IMR-90 (cell line): ENCODE measurements around the gene PRDM2. TPM values are rescaled to one million over a fixed set of nuclear protein-coding genes. Genes with fewer than 3 reads are reported as not detected.

ENCODE experiments used
- ATAC-seq: fragments of 200-7000 bp; cut with Tn5 transposase; 2 replicates; pipeline ENCODE4 v1.9.1; 2020; ENCODE audit warnings: low read depth, mild to moderate bottlenecking, moderate library complexity
- BruUV-seq: library from RNA; stranded (reverse); fragments of 400-500 nt; replicated peaks from 2 replicates; lab custom pipeline; 2021; lab: Mats Ljungman, UMichigan
- CTCF ChIA-PET: fragments of 300-600 bp; formaldehyde crosslinking; extraction: SDS; loops from one replicate; lab custom pipeline; 2021; ENCODE audit warnings: antibody characterized with exemption; lab: Yijun Ruan, JAX
- POLR2A ChIA-PET: fragments of 300-600 bp; sonication (Branson Sonifier 250); formaldehyde crosslinking; loops from one replicate; lab custom pipeline; 2022; ENCODE audit warnings: antibody characterized with exemption; ENCODE audit not compliant: unreplicated experiment; lab: Charles Lee
- DNase-seq: peaks from one replicate; pipeline ENCODE4 v3.0.0; 2013
- H2AFZ ChIP-seq: replicated peaks from 2 replicates; pipeline ENCODE3; 2013; ENCODE audit warnings: low read length, mild to moderate bottlenecking; ENCODE audit not compliant: poor library complexity
- H2AK5ac ChIP-seq: 2 replicates; pipeline ENCODE4 v1.6.1; 2013; ENCODE audit warnings: low read depth, low read length, inconsistent platforms
- H2AK9ac ChIP-seq: replicated peaks from 2 replicates; pipeline ENCODE3; 2013; ENCODE audit warnings: mild to moderate bottlenecking, low read depth, low read length, moderate library complexity; ENCODE audit not compliant: poor library complexity
- H2BK120ac ChIP-seq: 2 replicates; pipeline ENCODE4 v1.6.1; 2013; ENCODE audit warnings: low read depth, low read length, inconsistent platforms
- H2BK15ac ChIP-seq: 3 replicates; pipeline ENCODE4 v1.6.1; 2013; ENCODE audit warnings: low read depth, low read length, inconsistent platforms
- H2BK20ac ChIP-seq: 2 replicates; pipeline ENCODE4 v1.6.1; 2013; ENCODE audit warnings: low read depth, mild to moderate bottlenecking, inconsistent platforms, low read length, moderate library complexity
- H2BK5ac ChIP-seq: 2 replicates; pipeline ENCODE4 v1.6.1; 2013; ENCODE audit warnings: mild to moderate bottlenecking, low read depth, low read length, inconsistent platforms; ENCODE audit not compliant: poor library complexity, severe bottlenecking
- H3K14ac ChIP-seq: replicated peaks from 2 replicates; pipeline ENCODE4 v1.6.1; 2013; ENCODE audit warnings: low read depth, low read length, inconsistent platforms
- H3K18ac ChIP-seq: 2 replicates; pipeline ENCODE4 v1.6.1; 2013; ENCODE audit warnings: low read depth, low read length, control low read depth
- H3K23ac ChIP-seq: 2 replicates; pipeline ENCODE4 v1.6.1; 2013; ENCODE audit warnings: low read depth, low read length, inconsistent platforms
- H3K27ac ChIP-seq: 2 replicates; pipeline ENCODE4 v1.5.1; 2013; ENCODE audit warnings: mild to moderate bottlenecking, control low read depth, low read length; ENCODE audit not compliant: insufficient read depth
- H3K27me3 ChIP-seq: 2 replicates; pipeline ENCODE4 v1.6.1; 2013; ENCODE audit warnings: low read length; ENCODE audit not compliant: control insufficient read depth, insufficient read depth
- H3K36me3 ChIP-seq: 2 replicates; pipeline ENCODE4 v1.6.1; 2013; ENCODE audit warnings: low read length, mixed read lengths; ENCODE audit not compliant: control insufficient read depth, insufficient read depth
- H3K4ac ChIP-seq: 2 replicates; pipeline ENCODE4 v1.6.1; 2013; ENCODE audit warnings: low read depth, low read length, inconsistent platforms
- H3K4me1 ChIP-seq: 2 replicates; pipeline ENCODE4 v1.6.1; 2013; ENCODE audit warnings: low read length, mixed read lengths; ENCODE audit not compliant: control insufficient read depth, insufficient read depth
- H3K4me2 ChIP-seq: 2 replicates; pipeline ENCODE4 v1.6.1; 2013; ENCODE audit warnings: low read depth, mild to moderate bottlenecking, control low read depth, low read length, moderate library complexity
- H3K4me3 ChIP-seq: 2 replicates; pipeline ENCODE4 v1.5.1; 2013; ENCODE audit warnings: low read depth, mild to moderate bottlenecking, control low read depth, low read length, moderate library complexity; ENCODE audit not compliant: insufficient read depth
- H3K56ac ChIP-seq: 2 replicates; pipeline ENCODE4 v1.6.1; 2013; ENCODE audit warnings: low read length, inconsistent platforms; ENCODE audit not compliant: insufficient read depth; ENCODE audit errors: extremely low read depth
- H3K79me1 ChIP-seq, 2 experiments: 2 replicates each; pipeline ENCODE4 v1.6.1; 2013; ENCODE audit warnings: low read length in 2 of 2, inconsistent platforms in 1 of 2, low read depth in 1 of 2
- H3K9ac ChIP-seq: 2 replicates; pipeline ENCODE4 v1.6.1; 2013; ENCODE audit warnings: low read depth, low read length, control low read depth
- H3K9me1 ChIP-seq: 2 replicates; pipeline ENCODE4 v1.6.1; 2013; ENCODE audit warnings: low read length, inconsistent platforms; ENCODE audit not compliant: insufficient read depth
- H3K9me3 ChIP-seq: 2 replicates; pipeline ENCODE4 v1.6.1; 2013; ENCODE audit warnings: low read length; ENCODE audit not compliant: control insufficient read depth, insufficient read depth
- H4K20me1 ChIP-seq: 2 replicates; pipeline ENCODE4 v1.6.1; 2013; ENCODE audit warnings: low read length, inconsistent platforms; ENCODE audit not compliant: insufficient read depth
- H4K5ac ChIP-seq: 2 replicates; pipeline ENCODE4 v1.6.1; 2013; ENCODE audit warnings: mild to moderate bottlenecking, low read depth, low read length, control low read depth
- H4K8ac ChIP-seq, 2 experiments: 2 replicates each; pipeline ENCODE4 v1.6.1; 2013; ENCODE audit warnings: low read depth in 2 of 2, low read length in 2 of 2, control low read depth in 1 of 2, inconsistent platforms in 1 of 2
- H4K91ac ChIP-seq: 2 replicates; pipeline ENCODE4 v1.6.1; 2013; ENCODE audit warnings: low read depth, low read length, inconsistent platforms; ENCODE audit not compliant: insufficient read depth
- BHLHE40 ChIP-seq: fragments of 150-350 bp; IDR thresholded peaks from 2 replicates; pipeline ENCODE4 v1.6.1; 2016; ENCODE audit warnings: mild to moderate bottlenecking, low read depth, low read length
- CEBPB ChIP-seq: IDR thresholded peaks from 2 replicates; pipeline ENCODE4 v1.6.1; 2012; ENCODE audit warnings: low read depth, low read length, improper control_type of control experiment
- CHD1 ChIP-seq: IDR thresholded peaks from 2 replicates; pipeline ENCODE4 v1.6.1; 2012; ENCODE audit warnings: low read depth, low read length, improper control_type of control experiment
- CTCF ChIP-seq: conservative IDR thresholded peaks from 2 replicates; pipeline ENCODE4 v1.5.1; 2012; ENCODE audit warnings: mild to moderate bottlenecking, low read depth, low read length, improper control_type of control experiment
- ELK1 ChIP-seq: fragments of 150-350 bp; IDR thresholded peaks from 2 replicates; pipeline ENCODE4 v1.6.1; 2016; ENCODE audit warnings: low read depth, mild to moderate bottlenecking, low read length, moderate library complexity, borderline replicate concordance
- FOS ChIP-seq: fragments of 150-350 bp; IDR thresholded peaks from 2 replicates; pipeline ENCODE4 v1.6.1; 2016; ENCODE audit warnings: low read depth, low read length
- MAFK ChIP-seq: IDR thresholded peaks from 2 replicates; pipeline ENCODE4 v1.6.1; 2012; ENCODE audit warnings: low read depth, low read length, improper control_type of control experiment
- MAZ ChIP-seq: IDR thresholded peaks from 2 replicates; pipeline ENCODE4 v1.6.1; 2012; ENCODE audit warnings: low read depth, mild to moderate bottlenecking, low read length, improper control_type of control experiment, moderate library complexity, borderline replicate concordance
- MXI1 ChIP-seq: IDR thresholded peaks from 2 replicates; pipeline ENCODE4 v1.6.1; 2012; ENCODE audit warnings: low read depth, mild to moderate bottlenecking, low read length, moderate library complexity, borderline replicate concordance
- NFE2L2 ChIP-seq: fragments of 150-350 bp; IDR thresholded peaks from 2 replicates; pipeline ENCODE4 v1.6.1; 2016; ENCODE audit warnings: low read depth, mild to moderate bottlenecking, low read length
- POLR2A ChIP-seq: IDR thresholded peaks from 2 replicates; pipeline ENCODE4 v1.6.1; 2012; ENCODE audit warnings: mild to moderate bottlenecking, low read depth, low read length
- RAD21 ChIP-seq: IDR thresholded peaks from 2 replicates; pipeline ENCODE4 v1.6.1; 2012; ENCODE audit warnings: low read length, improper control_type of control experiment
- RCOR1 ChIP-seq: IDR thresholded peaks from 2 replicates; pipeline ENCODE4 v1.6.1; 2012; ENCODE audit warnings: mild to moderate bottlenecking, low read length, improper control_type of control experiment; ENCODE audit not compliant: insufficient replicate concordance
- RFX5 ChIP-seq: IDR thresholded peaks from 2 replicates; pipeline ENCODE4 v1.8.0; 2012; ENCODE audit warnings: low read depth, mild to moderate bottlenecking, low read length, moderate library complexity
- SMC3 ChIP-seq: fragments of 150-350 bp; IDR thresholded peaks from 2 replicates; pipeline ENCODE4 v1.6.1; 2016; ENCODE audit warnings: low read depth, mild to moderate bottlenecking, antibody characterized with exemption, low read length, moderate library complexity
- USF2 ChIP-seq: fragments of 150-350 bp; IDR thresholded peaks from 2 replicates; pipeline ENCODE4 v1.6.1; 2017; ENCODE audit warnings: mild to moderate bottlenecking, antibody characterized with exemption, low read length, low read depth
- WGBS, 2 experiments: methylation state at CpG; one replicate each; pipeline versions ENCODE4 v1.1.5 to v1.1.7; 2013; ENCODE audit warnings: missing lambda C conversion rate in 2 of 2; ENCODE audit not compliant: insufficient read length in 1 of 2; ENCODE audit errors: extremely low coverage in 2 of 2; 5-methylcytosine and 5-hydroxymethylcytosine counted together
- dilution Hi-C: fragments of 300-500 bp; cut with HindIII; formaldehyde crosslinking; loops from one replicate; pipeline ENCODE4 v1.14.3; 2018; ENCODE audit warnings: low sequenced_read_pairs; ENCODE audit not compliant: unreplicated experiment
- in situ Hi-C: fragments of 300-500 bp; cut with MboI; formaldehyde crosslinking; loops from 3 replicates; pipeline ENCODE4 v1.14.3; 2019; ENCODE audit warnings: low sequenced_read_pairs, inconsistent platforms, mixed read lengths
- intact Hi-C: fragments of 100-400 bp; cut with micrococcal nuclease; formaldehyde crosslinking; loops from 2 replicates; pipeline ENCODE4 v1.10.0; 2022
- polyA plus RNA-seq, 3 experiments: library from polyadenylated mRNA; depleted of rRNA; stranded (reverse); fragments of >200 nt; gene quantifications; 2 replicates each; pipeline ENCODE4 v1.2.3, GENCODE V29; 2012; ENCODE audit warnings: low replicate concordance in 1 of 3
- total RNA-seq: library from RNA; depleted of rRNA; stranded (reverse); fragments of >200 nt; gene quantifications from 2 replicates; pipeline ENCODE4 v1.2.3, GENCODE V29; 2012

PRDM2 gene
- total and polyA plus RNA-seq, 2 of the 4 experiments (the other 2 are of a cell fraction), result 3.4 to 8.9 TPM

GRCh38 chr1:13838236-13838635 lies 138.2 kb downstream of the PRDM2 start:
- WGBS, 2 experiments, result no CpG with 5 or more reads among the region's 1 CpG

More at GRCh38 chr1:13838236-13838635, 138.2 kb downstream of the PRDM2 start:
- ChIA-PET POLR2A (no interaction called here), CTCF (no interaction called here)
- no peak overlapping the region for H3K56ac ChIP-seq
- intact Hi-C loops, result no loop called here
- H3K14ac ChIP-seq, result no peak overlapping the region
- no peak overlapping the region for H3K27ac ChIP-seq
- no peaks in the 10 kb centered on the region for H3K4me1 ChIP-seq
- DNase-seq (no peak), ATAC-seq (no peak)
- no peak overlapping the region for H2AK5ac ChIP-seq
- no peaks in the 10 kb centered on the region for H3K36me3 ChIP-seq
- H3K4ac ChIP-seq, result no peak overlapping the region
- dilution Hi-C loops, result no loop called here
- no peak overlapping the region for H3K4me3 ChIP-seq
- H2BK5ac ChIP-seq, result no peak overlapping the region
- H3K9ac ChIP-seq, result no peak overlapping the region
- no peak overlapping the region for H4K8ac ChIP-seq
- no peak overlapping the region for H3K23ac ChIP-seq
- no peaks in the 10 kb centered on the region for H3K79me1 ChIP-seq
- no peaks in the 10 kb centered on the region for H4K20me1 ChIP-seq
- in situ Hi-C loops, result no loop called here
- no peak overlapping the region for H3K18ac ChIP-seq
- H3K4me2 ChIP-seq, result no peak overlapping the region
- H3K9me1 ChIP-seq, result no peaks in the 10 kb centered on the region
- no peak overlapping the region for H2AFZ ChIP-seq
- no TSS peak for BruUV-seq
- H2BK15ac ChIP-seq, result no peak overlapping the region
- no peak overlapping the region for H2BK20ac ChIP-seq
- no peak for TF ChIP-seq RFX5
- no peak for TF ChIP-seq NFE2L2
- TF ChIP-seq USF2, result no peak
- no peak for TF ChIP-seq CTCF
- TF ChIP-seq SMC3, result no peak
- no peak for TF ChIP-seq BHLHE40
- no peak for TF ChIP-seq CHD1
- no peak for TF ChIP-seq FOS
- TF ChIP-seq POLR2A, result no peak
- TF ChIP-seq RCOR1, result no peak
- TF ChIP-seq CEBPB, result no peak
- no peak for TF ChIP-seq RAD21
- no peak for TF ChIP-seq MAFK
- TF ChIP-seq MXI1, result no peak
- TF ChIP-seq ELK1, result no peak
- no peak for TF ChIP-seq MAZ
- no peaks in the 10 kb centered on the region for H3K27me3 ChIP-seq
- no peak overlapping the region for H2AK9ac ChIP-seq
- H2BK120ac ChIP-seq, result no peak overlapping the region
- H4K91ac ChIP-seq, result no peak overlapping the region
- no peak overlapping the region for H4K5ac ChIP-seq
- H3K9me3 ChIP-seq, result no peaks in the 10 kb centered on the region
